CD4-positive, alpha-beta T cell treated with Interleukin-2 at 100 ng/mL for 4 hours (primary cell): ENCODE data around the gene P2RX3.
"Not testable (repeated sequence)": the region's sequence is repeated elsewhere in the genome, so short reads cannot be mapped to it uniquely, and the experiment has no call there.

ENCODE experiments used
- DNase-seq: peaks from one replicate; pipeline ENCODE4 v3.0.0-alpha.2; 2020; ENCODE audit warnings: low spot score

P2RX3 gene

DNA sequence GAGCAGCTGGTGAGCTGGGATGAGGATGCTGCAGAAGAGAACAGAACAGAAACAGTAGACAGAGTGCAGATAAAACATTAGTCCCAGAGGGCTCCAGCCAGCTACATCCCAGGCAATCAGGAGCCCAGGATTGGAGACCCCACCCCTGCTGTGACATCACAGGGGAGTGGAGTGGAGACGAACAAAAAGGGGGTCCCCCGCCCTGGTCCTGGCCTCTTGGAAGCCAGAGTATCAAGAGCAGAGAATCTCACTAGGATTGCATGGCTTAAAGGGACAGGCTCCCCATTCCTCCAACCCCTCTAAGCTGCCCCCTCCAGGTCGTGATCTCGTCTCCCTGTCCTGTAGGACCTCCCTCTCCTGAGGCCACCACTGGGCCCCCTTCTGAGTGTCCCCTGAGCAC is at the start of gene P2RX3:
Gene P2RX3 (plus strand): TSS at position 211 of the 400 bp plus-strand sequence. CDS start 199 bp downstream, outside the sequence.
- DNase-seq = no peak

- DNase-seq = no peak
Measured at GRCh38 chr11:57288771-57289579, 49.2 kb upstream of the P2RX3 start.

DNA sequence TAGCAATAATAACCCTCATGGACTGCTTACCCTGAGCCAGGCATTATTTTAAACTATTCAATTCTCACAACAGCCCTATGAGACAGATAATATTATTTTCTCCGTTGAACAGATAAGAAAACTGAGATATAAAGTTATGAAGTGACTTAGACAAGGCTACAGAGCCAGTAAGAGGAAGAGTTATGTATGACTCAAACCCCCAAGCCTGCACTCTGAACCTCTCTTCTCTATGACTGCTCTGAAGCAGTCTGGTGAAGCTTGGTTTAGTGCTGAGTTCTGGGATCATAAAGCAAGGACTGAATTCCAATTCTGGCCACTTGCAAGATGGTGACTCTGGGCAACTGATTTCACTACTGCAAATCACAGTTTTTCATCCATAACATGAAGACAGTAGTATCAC is 47.9 kb upstream of the P2RX3 start:
- DNase-seq = no peak

DNA sequence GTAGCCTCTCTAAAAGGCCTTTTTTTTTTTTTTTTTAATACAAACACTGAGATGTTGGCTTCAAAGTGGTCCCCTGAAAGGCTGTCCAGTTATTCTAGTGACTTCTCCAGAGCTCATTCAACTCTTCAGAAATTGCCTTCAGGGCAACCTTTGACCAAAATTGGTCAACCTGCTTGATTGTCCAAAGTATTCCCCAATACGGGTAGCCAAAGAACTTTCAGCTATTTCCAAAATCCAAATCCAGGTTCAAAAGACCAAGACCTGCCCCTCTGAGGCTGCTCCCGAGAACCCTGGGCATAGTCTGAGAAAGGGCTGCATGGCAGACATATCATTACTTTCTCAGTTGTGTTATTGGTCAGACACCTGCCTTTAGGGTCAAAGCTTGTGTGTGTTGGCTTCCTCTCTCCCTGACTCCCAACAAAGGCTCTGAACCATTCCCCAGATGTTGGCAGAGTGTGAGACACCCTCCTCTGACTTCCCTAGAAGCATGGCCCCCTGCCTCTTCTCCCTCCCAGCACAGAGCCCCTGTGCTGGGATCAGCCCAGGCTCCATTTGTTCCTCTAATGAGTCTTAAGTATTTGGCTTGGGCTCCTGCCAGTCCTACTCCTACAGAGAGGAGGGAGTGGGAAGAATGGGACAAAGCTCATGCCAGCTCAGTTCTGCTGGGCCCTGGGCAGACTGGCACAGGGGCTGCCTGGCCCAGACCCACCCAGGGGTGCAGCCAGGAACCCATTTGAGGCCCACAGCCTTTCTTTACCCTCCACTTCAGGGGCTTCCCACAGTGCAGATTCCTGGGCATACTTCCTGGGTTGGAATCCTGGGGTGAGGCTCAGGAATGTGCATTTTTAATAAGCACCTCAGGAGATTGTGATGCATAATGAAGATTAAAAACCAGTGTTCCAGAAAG is 43.7 kb upstream of the P2RX3 start:
- DNase-seq = no peak

- not testable (repeated sequence) for DNase-seq
Measured at GRCh38 chr11:57296205-57296604, 41.9 kb upstream of the P2RX3 start.

GRCh38 chr11:57297221-57297620 is 40.9 kb upstream of the P2RX3 start:
- no peak for DNase-seq

DNA sequence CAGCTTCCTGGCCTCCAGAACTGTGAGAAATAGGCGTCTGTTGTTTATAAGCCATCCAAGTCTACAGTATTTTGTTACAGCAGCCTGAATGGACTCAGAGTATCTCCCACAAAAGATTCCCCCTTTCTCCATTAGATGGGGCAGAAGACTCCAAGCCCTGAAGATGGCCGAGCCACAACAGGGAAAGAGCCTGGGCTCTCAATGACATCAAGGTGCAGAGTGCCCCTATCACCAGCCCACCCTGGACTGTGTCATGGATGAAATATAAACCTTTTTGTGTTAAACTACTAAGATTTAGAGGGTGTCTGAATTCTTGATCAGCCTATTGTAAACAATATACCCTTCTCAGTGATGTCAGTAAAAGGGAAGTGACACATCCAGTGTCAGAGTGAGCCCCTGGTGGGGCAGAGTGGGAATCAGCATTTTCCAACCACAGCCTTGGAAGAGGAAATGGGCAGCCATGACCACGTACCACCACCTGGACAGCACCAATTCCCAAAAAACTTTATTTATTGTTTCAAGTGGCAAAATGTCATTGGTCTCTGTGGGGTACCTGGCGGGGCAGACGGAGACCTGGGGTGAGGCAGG is 38.9 kb upstream of the P2RX3 start:
- no peak for DNase-seq

DNA sequence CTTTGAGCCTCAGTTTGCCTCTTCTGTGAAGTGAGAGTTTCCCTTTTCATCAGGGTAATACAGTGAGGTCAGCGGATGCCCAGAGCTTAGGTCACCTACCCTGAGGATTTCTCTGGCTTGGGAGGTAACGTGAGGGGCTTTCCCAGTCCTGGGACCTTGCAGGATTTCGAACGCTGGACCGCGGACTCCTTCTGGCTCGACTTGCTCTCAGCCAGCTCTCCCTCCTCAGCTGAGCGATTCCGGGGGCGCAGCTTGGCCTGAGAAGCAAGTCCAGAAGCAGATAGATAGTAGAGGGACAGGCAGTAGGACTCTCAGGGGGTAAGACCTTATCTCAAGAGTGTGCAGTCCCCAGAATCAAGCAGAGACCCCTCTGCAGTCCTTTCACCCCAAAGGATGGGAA is 37.4 kb upstream of the P2RX3 start:
- DNase-seq = no peak

GRCh38 chr11:57301711-57302423 is 36.3 kb upstream of the P2RX3 start:
- DNase-seq = no peak

DNA sequence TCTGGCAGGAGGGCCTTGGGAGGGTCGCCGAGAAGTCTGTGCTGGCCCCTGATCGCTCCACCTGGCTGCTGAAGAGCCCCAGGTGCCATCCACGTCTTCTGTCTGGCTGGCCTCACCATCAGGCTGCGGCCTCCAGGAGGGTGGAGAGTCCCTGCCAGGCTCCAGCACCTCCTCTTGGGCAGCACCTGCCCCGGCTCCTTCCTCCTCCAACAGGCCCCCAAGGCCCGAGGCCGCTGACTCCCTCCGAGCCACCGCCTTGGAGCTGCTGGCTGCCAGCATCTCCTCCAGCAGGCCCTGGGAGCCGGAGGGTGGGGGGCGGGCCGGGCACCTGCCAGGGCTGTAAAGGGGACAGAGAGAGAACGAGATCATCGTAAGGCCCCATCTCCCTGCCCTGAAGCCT is 35.7 kb upstream of the P2RX3 start:
- no peak for DNase-seq

GRCh38 chr11:57303280-57303989 is 34.7 kb upstream of the P2RX3 start:
- DNase-seq = no peak

GRCh38 chr11:57303990-57304579 is 34.1 kb upstream of the P2RX3 start:
- no peak for DNase-seq

- DNase-seq = no peak
Measured at GRCh38 chr11:57305523-57305922, 32.6 kb upstream of the P2RX3 start.

GRCh38 chr11:57306161-57306876 is 31.8 kb upstream of the P2RX3 start:
- DNase-seq = no peak

DNA sequence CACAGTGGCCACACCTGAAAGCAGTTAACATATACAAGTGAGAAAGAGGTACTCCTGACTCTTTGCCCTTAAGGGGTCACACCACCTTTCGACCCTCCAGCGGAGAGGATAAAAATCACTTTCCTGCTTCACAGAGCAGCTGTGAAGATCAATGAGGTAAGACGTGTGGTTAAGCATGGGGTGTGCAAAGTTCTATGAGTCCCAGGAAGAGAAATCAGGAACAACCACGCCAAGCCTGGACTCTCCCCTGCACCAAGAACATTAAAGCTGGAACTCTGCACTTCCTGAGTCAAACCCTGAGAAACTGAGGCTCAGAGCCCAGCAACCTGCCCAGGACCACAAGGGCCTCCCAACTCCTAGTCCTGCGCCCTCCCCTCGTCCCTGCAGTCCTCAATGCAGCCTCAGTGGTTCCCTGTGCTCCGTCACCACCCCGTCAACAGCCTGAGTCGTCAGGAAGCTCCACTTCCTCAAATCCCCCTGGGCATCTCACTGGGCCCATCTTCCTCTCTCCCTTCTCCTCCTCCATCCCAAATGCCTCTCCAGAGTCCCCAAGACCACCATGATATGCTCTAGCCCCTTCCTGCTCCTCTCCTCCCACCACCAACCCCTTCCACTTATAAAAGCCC is 31.1 kb upstream of the P2RX3 start:
- no peak for DNase-seq

- no peak for DNase-seq
Measured at GRCh38 chr11:57307666-57308270, 30.4 kb upstream of the P2RX3 start.

DNA sequence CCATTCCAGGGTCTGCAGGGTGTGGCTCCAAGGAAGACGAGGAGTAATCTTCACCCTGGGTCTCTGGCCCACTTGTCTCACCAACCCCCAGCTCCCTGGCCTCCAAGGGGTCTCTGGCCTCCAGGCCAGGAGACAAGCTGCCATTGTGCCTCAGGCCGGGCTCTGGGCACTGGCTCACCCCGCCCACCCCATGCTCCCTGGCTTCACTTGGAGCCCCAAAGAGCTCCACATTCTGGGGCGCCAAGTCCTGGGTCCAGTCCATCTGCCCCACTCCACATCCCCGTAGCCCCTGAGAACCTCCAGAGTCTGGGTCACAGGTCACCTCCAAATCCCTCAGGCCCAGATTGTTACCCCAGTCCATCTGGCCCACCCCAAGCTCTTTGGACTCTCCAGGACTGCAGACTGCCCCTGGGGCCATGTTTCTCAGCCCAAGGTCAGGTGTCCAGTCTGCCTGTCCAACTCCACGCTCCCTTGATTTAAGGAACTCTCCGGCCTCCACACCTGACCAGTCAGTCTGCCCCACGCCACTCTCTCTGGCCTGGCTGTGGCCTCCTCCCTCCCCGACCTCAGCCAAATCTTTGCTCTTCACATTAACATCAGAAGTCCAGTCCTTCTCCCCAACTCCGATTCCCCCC is 29.6 kb upstream of the P2RX3 start:
- DNase-seq = no peak

- no peak for DNase-seq
Measured at GRCh38 chr11:57309106-57310059, 28.8 kb upstream of the P2RX3 start.
